Middle frontal gyrus (tissue), 1 donor: ENCODE measurements around the gene MDFIC.

Source experiments
- DNase-seq: peaks from one replicate; pipeline ENCODE4 v3.0.0-alpha.2; 2015; ENCODE audit warnings: low spot score; ENCODE audit errors: extremely low spot score

MDFIC gene

DNA sequence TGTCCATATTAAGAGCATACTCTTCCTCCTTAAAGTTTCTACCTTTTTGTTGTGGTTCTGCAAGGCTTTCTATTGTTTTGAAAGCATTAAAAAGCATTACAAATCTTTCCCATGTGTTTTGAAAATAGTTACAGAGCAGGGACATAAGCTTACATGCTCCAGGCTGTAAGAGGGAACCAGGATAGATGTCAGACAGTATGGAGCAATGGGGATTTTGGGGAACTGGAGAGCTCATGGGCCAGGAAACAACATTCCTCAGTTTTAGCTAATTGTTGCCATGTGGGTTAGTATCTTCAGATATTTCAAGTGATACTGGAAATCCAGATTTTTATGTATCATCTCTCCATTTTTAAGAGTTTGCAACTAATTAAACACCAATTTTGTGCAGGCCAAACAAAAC is 3.5 kb downstream of the MDFIC start:
- no peak for DNase-seq

DNA sequence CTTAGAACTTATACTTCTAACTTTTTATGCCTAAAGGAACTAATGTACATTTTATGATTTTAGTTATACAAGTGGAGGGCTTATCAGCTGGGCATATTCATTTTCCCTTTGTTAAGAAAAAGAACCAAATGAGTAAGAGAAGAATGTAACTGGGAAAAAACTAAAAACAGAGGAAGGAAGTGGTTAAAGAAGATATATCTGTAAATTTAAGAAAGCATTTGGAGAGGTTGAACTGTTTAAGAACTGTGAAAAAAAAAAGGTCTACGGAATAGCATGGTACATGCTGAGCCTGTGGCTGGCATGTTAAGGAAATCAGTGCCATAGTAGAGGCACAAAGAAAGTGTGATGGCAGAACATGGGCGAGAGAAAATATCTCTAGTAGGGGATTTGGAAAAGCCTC is 6.2 kb downstream of the MDFIC start:
- DNase-seq, result no peak

DNA sequence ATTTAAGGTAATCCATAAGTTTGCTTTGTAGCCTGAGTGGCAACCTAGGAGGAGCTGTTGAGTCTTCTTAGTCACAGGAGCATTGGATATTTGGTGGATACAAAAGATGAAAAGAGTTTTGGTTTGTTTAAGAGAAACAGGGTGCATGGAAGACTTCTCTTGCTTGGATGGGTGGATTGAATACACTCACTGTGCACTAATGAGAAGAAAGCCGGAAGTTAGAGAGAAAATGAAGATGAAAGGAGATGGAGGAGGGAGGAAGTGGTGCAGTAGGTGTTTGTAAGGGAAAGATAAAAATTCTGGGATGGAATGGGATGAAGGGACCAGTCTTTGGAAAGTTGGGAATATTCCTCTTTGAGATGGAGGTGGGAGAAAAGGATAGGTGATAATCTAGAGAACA is 7.7 kb downstream of the MDFIC start:
- DNase-seq, result no peak

DNA sequence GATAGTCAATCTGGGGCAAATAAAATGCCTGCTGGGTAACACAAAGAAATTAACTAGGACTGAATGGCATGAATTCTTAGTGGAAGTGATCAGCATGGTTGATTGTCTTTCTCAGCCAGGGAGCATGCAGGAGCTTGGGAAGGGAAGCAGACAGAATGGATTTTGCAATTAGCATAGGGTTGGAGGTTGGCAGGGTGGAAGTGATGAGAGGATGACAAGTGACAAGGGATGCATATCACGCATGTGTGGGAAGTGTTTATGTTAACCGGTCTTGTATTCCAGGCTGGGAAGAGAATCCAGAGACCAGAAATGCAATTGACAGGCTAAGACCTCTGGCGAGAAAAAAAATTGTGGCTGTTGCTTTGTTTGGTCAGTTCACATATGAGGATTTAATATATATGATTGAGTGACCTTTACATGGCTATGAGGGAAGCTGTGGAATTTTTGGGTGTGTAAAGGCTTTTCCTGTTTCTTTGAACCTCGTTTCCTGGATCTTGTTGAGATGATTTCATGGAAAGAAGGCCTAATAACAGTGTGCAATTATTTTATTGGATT is 8.3 kb downstream of the MDFIC start:
- DNase-seq, result no peak

DNA sequence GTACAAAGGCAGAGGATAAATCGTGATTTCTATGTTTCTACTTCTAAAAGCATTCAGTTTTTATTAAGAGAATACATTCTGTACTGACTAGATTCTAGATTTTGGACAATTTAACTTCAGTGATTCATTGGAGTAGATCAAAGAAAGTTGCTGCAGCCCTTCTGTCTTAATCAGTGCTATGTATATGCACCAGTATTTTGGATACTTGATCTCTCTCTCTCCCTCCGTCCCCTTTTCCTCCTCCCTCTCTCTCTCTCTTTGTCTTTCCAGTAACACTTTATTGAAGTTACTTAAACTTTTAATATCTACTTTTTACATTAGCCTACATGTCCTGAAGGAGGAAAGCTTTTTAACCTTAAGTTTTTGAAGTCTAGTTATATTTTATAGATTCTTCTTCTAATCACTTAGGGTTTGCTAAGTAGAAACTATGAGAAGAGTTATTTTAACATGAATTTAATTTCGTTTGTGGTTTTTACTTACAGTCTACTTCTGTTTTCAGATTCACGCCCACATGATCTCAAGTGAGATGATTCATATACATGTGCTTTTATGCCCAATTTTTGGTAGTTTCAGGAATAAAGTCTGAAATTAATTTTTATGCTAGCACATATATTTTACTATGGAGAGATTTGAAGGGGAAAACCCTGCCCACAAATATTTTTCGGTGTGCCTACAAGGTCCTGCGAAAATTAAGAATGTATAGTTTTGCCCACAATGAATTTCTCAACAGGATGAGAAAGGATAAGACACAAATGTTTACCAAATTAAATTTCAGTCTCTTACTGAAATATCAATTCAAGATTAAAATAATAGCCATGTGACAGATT is 9.1 kb downstream of the MDFIC start:
- DNase-seq, result peak; percentile 19

DNA sequence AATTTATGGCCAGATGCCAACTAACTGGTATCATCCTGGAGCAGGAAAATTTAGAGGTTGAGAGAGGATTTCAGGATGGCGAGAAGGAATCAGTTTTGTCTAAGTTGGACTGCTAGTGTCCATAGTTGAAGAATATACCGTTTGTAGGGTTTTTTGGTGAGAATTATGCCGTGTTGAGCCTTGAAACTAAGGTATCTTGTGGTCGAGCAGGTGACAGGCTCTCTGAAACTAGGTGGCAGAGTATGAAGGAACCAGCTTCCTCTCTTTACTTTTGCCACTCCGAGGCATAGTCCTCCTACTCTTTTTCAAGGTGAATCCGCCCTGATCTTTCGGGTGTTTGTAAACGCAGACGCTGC is 9.7 kb downstream of the MDFIC start:
- DNase-seq, result no peak

DNA sequence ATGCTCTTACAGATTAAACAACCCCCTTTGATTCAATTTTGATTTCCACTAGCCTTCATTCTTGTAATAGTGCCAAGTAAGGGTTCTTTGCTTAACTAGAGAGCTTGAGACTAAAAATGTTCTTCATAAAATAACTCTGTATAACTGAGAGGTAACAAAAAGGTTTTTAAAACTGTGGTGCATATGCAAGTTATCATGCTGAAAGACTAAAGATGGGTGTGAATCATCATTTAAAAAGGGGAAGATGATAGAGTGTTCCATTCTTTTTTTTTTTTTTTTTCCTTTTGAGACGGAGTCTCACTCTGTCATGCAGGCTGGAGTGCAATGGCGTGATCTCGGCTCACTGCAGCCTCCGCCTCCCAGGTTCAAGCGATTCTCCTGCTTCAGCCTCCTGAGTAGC is 11.1 kb downstream of the MDFIC start:
- no peak for DNase-seq

DNA sequence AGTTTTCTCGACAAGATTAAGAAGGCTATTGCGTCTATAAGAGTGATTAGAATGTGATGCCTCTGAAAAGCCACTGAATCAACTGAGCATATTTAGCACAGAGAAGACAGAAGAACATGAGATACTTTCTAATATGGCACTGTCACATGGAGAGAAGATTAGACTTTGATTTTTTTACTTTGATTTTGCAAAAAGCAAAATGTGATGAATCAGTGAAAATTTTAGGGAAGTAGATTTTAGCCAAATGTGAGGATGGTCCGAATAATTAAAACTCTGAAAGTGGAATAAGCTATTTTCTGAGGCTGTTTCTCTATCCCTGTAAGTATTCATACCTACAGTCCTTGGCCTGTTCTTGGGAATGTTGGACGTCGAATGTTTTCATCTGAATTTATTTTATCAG is 11.8 kb downstream of the MDFIC start:
- DNase-seq, result no peak

DNA sequence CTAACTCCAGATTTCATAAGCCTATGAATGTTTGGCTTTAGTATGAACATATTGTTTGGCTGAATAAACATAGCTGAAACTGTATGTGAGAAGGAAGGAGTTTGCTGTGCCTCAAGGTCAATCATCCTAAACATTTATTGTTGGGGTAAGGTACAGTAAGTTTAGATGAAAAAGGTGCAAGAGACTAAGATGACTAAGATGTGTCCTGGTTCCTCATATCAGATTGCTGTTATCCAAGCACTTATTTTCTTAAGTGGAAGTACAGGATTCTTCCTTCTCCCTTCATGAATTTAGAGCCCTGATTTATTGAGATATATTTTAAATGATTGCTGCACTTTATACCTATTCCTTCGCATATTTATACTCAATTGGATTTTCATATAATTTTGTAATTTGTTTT is 12.2 kb downstream of the MDFIC start:
- DNase-seq, result no peak

DNA sequence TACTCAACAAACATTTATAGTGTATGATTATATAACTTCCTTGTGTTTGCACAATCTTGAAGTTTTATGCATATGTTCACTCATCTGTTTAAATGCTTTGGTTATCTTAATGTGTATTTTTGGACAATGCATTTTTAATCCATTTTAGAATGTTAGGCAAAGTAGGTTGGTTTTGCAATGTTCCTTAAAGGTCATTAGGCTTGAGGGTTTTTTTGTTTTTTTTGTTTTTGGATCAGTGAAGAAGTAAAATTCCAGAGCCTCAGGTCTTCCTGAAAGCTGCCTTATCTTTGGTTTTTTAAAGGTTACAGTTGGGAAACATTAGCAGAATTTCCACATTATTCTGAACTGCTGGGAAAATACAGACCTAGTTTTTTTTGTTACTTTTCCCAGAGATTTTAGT is 12.8 kb downstream of the MDFIC start:
- no peak for DNase-seq

DNA sequence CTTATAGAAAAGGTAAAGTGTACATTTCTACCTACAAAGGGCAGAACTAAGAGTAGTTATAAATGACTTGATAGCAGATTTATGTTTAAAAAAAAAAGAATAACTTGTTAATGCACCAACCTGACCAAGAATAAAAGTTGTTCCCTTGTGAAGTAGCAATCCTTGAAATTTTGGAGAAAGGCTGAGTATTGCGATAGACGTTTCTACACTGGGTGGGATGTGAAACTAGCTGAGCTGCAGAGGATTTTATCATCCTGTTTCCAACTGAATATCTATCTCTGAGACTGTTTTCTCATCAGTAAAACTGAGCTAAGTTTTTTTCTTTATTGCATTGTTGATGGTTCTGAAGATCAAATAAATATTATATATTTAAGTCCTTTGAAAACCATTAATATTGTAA is 14.6 kb downstream of the MDFIC start:
- DNase-seq, result no peak

DNA sequence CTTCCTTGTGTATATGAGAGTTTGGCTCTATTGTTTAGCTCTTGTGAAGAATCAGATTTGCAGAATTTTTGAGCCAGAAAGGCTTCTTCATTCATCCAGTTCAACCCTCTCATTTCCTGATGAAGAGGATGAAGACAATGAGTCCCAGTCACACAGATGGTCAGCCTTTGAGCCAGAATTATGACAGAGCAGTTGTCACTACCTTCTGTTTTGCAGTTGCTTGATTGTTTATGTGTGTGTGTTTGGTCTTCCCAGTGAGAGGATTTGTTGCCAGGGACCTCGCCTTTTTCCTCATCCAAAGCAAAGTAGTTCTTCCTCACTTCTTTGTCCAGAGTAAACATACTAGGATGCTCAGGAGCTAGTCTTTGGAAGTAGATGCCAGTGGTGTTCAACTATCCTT is 15.6 kb downstream of the MDFIC start:
- DNase-seq, result no peak

DNA sequence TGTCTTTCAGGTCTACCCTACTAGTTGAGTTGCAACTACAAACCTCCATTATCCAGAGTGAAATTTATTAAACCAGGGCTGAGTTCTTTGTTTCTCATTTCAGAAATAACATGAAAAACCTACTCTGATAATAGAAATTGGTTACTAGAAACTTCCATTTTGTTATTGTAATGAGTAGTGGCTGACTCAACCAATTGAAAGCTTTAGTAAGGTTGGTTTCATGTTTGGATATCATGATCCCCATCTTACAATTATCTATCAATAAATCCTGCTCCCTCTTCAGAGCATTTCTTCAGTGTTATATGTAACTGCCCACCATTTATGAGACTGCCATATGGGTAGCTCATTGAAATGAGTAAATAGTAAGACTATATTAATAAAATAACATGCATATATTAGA is 16.9 kb downstream of the MDFIC start:
- no peak for DNase-seq

DNA sequence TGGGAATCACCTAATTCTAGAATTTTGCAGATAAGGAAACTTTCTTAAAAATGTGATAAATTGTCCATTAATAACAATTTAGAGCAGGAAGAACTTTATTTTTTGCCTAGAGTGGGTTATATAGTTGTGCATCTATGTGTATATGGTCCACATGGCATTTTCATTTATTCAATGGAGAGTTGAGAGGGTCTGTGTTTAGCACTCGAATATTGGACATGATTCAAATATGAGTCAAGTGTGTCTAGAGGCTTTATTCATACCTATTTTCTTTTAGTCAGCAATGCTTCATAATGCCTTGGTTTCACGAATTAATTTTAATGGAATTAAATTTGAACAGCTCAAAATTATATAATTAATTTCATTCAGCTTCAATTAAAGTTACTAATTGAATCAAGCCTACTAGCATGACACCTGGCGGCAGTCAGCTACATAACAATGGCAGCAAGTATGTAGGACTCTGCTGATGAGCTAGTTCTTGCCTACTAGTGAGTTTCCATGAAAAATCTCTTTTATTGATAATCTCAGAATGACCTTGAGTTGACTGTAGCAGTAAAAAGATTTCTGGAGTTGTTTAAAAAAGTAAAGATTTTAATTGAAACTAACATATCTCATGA is 17.7 kb downstream of the MDFIC start:
- no peak for DNase-seq

DNA sequence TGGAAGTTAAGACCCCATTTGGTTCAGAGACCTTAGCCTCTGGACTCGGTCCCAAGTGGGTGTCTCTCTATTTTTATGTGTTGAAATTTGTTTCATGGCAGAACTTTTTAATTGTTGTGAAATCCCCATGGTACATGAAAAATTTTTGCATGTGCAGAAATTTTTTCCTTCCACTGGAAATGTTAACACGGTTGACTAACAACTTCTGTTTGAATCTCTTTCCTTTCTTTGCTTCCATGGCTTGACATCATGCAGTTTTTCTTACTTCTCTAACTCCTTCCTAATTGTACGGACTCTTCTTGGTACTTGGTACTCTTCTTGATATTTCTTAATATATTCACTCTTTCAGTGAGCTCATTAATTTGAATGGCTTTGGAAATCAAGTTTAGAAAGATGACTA is 18.3 kb downstream of the MDFIC start:
- DNase-seq, result no peak

DNA sequence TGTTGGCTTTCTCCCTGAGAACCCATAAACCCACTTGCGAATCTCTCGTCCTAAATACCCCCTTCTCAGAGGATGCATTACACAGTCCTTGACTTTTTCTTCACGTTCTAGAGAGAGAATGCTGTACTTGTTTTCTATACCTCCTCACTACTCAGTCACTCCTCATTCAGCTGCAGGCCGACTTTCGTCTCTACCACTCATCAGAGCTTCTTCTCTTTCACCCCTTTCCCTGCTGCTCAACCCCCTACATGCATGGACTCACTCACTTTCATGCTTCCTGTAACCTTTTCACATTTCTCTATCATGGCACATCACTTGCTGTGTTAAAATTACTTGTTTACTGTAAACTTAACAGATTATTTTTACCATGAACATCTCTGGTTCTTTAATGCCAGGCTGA is 19.8 kb downstream of the MDFIC start:
- no peak for DNase-seq

DNA sequence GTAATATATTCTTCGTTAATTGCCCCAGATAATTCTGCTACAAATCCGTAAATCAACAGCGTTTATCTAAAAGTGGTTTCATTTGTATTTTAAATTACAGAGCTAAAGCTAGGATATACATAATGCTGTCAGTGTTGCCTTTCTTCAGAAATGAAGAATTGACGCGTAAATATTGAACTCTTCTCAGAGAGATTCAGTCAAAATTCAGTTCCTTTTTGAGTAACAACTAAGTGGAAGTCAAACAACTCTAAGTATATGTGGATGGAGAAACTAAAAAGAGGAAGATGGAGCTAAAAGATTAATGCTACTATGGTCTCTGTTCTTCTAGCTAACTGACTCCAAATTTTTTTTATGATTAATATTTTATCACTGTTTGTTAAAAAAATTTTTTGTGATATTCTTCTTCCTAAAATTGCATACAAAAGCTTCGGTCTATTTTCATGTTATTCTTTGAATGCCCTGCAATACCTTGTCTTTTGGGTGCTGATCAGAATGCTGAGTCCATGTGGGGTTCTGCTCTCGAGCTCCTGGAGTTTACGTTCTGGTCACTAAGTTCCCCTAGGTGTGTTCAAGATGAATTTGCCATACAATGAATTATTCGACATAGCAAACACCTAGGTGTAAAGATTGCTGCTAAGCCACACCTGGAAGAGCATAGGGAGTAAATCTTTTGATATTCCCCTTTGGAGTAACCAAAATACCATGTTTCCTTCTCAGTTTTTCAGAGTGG is 20.7 kb downstream of the MDFIC start:
- DNase-seq, result no peak

DNA sequence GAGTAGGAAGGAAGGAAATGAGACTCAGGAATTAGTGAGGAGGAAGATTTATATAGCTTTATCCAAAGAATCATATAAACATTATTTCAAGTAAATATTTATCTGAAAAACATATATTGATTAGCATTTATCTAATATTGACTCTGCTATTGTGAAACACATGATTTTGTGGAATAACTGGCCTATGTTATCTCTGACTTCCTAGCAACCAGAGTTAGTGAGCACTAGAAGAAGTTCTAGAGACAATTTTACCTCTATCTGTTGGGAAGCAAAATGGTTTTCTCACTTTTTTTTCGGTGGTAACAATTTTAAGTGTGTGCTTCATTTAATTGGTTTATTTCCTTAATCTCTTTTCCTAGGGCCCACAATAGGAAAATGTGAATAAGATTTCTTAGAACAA is 21.6 kb downstream of the MDFIC start:
- no peak for DNase-seq

DNA sequence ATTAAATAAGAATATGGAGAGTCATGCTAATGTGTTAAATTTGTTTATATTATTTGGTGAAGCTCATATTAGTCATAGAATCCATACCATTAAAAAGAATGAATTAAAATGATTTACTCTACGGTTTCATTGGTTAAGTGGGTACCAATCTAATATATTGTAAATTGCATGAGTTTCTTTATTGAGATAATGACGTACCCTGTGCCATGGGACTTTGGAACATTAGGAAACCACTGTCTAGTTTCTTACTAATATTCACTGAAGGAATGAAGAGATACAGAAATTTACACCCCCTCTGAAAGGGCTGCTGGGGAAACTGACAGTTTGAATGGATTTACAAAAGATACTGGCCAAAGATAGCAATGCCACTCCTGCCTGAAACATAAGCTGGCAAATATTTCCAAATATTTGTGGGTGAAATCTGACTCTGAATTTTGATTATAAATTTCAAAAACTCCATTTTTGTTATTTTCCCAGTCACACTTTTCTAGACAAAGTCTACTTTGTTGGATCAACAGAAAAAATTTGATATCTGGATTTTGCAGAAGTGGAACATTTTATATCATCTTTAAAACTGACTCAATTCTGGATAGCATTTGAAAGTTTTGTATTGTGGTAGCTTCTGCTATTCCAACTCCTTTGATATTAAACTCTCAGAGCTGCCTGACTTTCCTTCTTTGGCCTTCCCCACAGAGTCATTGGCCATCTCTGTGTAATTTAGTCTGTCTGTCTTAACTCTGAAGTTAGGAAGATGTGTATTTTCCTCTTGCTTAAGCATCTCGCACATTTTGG is 22.3 kb downstream of the MDFIC start:
- no peak for DNase-seq

DNA sequence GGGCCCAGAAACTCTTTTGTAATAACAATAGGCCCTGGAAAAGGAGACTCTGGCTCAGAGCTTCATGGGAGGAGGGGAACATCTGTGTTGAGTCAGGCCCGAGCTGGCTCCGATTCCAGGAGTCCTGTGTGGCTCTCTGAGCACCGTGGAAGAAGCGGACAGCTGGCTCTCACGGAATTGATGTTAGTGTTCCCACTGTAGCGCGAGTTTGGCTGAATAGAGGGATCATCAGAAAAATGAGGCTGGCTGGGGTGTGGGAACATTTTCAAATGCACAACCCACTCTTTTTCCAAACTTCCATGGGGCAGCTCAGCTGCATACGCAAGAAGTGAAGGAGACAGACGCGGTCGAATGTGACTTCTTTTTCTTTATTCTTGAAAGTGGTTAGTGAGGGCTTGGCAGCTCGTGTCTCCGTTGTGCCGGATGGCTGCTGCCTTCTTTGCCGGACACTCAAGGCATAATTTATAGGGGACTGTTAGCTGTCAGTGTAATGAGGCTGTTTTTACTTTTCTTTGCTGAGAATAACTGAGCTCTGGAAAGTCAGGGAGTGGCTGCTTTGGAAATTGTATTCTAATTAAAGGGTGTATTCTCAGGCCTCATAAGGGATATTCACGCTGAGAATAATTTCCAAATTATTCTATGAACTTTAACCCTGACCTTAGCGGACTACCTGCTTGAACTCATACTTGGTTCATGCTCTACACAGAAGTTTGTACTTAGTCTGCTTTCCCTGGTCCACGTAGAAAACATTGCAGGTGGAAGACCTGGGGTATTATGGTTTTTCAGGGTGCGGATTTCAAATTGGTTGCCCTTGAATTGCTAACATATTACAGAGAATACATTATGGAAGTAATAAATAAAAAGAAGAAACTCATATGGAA is 23.1 kb downstream of the MDFIC start:
- no peak for DNase-seq

DNA sequence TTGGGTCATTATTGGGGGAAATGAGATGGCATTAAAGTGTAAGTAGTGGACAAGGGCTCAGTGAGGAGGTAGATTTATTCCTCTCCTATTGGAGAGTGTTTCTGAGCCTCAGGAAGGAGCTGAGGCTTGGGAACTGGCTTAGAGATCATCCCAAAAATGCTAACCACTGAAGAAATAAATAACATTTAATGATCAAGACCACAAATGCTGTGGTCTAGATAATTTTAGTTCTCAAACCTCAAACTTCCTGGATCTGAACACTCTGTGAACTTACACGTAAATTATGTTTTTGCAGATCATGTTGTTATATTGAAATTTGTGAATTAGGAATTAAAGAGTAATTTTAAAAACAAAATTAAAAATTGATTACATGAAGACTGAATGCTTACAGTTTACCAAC is 27.3 kb downstream of the MDFIC start:
- DNase-seq, result no peak
